Glomerular visceral epithelial cell (primary cell): ENCODE data around the gene APOBEC3B.
"Not testable (repeated sequence)": the region's sequence is repeated elsewhere in the genome, so short reads cannot be mapped to it uniquely, and the experiment has no call there.

Experiments
- DNase-seq: peaks from one replicate; pipeline ENCODE4 v3.0.0-alpha.2; 2016; ENCODE audit errors: extremely low spot score

The APOBEC3B gene

GRCh38 chr22:38967451-38968450 is 14.4 kb upstream of the APOBEC3B start:
- no peak for DNase-seq

- no peak for DNase-seq
These were observed 13.3 kb upstream of the APOBEC3B start for GRCh38 chr22:38968801-38969200.

- no peak for DNase-seq
These were observed 11.6 kb upstream of the APOBEC3B start for GRCh38 chr22:38970551-38970950.

GRCh38 chr22:38971202-38971601 is 10.9 kb upstream of the APOBEC3B start:
- DNase-seq: no peak

- no peak for DNase-seq
These were observed 10.4 kb upstream of the APOBEC3B start for GRCh38 chr22:38971791-38972190.

DNA sequence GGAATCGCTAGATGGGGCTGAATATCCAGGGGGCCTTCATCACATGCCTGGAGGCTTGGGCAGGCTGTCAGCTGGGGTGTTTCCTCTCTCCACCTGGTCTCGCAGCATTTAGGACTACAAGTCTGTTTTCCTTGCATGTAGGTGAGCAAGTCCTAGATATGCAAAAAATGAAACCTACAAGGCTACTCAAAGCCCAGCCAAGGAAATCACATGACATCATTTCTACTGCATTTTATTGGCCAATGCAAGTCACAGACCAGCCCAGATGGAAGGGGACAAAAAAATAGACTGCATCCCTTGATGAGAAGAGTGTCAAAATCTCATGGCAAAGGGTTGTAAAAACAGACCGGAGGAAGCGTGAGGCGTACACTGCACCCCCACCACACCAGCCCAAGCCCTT is 9.6 kb upstream of the APOBEC3B start:
- no peak for DNase-seq

DNA sequence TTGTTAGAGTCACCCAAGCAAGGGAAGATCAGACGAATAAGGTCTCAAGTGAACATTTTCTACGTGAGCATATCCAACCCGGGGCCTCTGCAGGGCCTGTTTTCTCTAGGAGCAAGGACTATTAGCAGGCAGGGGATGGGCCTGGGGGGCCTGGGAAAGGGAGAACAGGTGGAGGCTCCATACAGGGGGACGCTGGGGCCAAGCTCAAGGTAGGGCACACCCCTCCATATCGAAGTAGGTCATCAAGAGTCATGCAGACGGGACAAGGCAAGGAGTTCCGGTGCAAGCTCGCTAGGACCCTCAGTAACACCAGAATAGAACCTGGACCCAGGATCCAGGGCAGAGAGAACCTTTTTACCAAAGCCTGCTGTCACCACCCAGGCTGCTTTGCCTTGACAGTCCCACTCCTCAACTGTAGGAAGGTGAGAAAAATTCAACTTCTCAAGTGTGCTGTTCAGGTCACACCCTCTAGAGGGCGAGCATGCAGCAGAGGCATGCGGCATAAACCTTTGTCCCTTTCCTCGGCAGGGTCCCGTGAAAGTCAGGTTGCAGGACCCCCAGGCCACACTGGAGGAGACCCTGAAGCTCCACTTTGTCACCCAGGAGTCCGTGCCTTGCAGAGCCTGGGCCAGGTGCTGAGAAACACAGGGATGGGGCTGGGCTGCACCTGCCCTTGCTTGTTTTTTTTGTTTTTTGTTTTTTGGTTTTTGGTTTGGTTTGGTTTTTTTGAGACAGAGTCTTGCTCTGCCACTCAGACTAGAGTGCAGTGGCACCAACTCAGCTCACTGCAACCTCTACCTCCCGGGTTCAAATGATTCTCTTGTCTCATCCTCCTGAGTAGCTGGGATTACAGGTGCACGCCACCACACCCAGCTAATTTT is 8.6 kb upstream of the APOBEC3B start:
- DNase-seq: peak; percentile 17

DNA sequence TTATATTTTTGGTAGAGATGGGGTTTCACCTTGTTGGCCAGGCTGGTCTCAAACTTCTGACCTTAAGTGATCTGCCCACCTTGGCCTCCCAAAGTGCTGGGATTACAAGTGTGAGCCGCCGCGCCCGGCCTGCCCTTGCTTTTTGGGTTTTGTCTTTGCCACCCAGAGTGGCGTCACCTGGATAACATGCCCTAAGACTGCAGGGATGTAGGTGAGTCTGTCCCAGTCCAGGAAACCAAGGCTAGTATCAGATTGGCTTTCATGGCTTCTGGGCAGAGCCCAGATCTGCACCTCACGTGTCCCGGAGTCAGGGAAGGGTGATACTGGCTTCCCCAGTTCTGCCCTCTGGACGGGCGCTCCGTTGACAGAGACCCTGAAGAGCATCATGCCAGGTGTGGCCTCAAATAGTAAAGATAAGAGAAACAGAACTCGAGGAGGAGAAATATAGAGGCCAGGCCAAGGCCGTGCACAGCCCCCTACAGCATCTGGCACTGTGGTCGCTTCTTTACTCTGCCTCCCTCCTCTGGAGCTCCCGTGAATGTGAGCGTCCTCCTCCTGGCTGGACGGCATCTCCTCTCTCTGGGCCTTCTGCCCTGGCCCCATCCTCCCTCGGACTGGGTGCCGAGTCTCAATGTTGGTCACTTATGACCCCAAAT is 7.8 kb upstream of the APOBEC3B start:
- DNase-seq: no peak

DNA sequence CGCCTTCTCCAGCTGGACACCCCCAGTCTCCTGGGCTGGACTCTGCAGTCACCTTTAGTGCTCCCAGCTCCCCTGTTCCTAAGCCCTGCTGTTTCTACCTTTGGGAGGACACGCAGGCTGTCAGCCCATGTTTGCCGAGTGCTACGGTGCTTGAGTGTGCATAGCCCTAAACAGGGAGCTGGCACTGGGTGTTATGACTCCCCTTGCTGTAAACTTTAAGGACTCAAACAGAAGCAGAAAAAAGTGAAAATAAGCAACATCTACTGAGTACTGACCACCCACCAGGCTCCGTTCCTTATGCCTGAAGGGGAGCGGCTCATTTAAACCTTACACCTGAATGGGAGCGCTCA is 7.3 kb upstream of the APOBEC3B start:
- no peak for DNase-seq

DNA sequence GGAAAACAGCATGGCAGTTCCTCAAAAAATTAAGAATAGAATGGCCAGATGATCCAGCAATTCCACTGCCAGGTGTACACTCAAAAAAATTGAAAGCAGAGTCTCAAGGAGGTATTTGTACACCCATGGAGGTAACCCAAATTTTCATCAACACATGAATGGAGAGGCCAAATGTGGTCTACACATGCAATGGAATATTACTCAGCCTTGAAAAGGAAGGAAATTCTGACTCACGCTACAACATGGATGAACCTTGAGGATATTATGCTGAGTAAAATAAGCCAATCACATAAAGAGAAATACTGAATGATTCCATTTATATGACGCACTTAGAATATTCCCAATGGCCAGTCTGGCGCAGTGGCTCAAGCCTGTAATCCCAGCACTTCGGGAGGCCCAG is 4.9 kb upstream of the APOBEC3B start:
- DNase-seq: not testable (repeated sequence)

- DNase-seq: not testable (repeated sequence)
These were observed 1.6 kb upstream of the APOBEC3B start for GRCh38 chr22:38980587-38980986.

DNA sequence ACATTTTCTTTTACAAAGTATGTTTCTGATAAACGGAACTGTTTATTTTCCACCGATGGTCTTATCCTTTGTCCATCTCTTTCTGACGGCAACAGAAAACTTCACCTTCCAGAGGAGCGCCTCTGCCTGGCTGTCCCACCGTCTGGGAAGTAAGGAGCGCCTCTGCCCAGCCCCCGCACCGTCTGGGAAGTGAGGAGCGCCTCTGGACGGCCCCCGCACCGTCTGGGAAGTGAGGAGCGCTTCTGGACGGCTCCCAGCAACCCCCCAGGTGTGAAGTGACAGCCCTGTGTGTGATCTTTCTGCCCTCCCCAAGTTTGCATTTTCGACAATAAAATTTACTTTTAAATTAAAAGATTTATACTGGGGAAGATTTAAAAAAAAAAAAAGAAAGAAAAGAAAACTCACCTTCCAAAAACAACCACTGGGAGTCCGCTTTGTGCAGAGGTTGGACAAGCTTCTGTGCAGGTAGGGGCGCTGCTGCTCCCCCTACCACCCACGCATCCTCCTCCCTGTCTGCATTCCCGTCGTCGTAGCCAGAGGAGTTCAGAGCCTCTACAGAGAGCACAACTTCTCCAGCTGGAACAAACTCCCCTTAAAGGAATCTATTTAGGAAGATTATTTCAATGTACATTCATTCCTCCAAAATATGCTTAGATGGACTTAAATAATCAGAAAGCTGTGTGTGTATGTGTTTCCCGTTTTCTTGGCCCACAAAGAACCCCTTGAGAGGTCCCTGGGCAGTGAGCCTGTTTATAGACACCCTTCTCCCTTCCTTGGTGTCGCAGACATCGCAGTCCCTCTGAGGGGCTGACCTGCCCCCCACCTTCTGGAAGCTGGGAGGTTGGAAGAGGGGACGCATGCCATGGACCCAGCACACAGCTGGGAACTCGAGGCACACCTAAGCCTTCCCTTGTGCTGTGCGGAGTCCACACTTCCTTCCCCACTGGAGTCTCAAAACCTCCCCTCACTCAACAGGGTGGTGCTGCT is 849 bp upstream of the APOBEC3B start:
- DNase-seq: peak; percentile 43

DNA sequence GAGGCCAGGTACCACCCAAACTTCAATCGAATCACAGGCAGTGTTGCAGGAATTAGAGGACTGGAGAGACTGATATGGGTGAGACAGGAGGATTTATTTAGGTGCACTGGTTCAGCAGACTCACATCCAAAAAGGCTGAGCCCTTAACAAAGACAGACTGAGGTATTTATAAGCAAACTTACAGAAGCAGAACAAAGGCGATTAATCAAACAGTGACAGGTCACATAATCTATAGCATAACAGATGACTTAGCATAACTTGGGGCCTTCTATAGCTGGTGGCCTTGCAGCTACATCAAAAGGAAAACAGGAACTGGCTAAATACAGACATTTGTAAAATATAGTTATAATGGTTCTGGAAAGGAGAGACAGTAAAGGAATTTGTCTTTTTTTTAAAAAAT is 2.1 kb downstream of the APOBEC3B start:
- no peak for DNase-seq

DNA sequence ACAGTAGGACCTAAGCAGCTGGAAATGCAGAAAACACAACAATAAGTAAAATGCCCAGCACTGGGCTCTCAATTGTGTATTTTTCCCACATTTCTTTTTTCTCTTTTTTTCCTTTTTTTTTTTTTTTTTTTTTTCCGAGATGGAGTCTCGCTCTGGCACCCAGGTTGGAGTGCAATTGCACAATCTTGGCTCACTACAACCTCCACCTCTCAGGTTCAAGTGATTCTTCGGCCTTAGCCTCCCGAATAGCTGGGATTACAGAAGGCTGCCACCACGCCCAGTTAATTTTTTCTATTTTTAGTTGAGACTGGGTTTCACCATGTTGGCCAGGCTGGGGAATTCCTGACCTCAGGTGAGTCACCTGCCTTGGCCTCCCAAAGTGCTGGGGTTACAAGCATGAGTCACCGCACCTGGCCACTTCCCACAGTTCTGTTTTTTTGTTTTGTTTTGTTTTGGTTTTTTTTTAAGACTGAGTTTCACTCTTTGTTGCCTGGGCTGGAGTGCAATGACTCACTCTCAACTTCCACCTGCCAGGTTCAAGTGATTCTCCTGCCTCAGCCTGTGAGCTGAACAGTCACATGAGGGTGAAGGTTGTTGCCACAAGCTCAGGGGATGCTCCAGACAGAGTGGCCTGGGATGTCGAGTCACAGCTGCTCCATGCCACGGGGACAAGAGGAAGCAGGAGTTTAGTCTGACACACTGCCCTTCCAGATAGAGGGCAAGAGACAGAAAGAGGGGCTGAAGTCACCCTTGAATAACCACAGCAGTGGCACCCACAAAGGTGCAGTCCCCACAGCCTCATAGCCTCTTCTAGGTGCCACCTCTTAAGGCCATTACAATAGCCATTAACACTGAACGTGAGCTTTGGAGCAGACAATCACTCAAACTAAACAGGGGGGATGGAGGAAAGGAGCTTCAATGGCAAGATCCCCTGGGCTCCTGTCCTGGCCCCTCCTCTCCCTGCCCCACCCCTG is 2.9 kb downstream of the APOBEC3B start:
- DNase-seq: peak; percentile 89

DNA sequence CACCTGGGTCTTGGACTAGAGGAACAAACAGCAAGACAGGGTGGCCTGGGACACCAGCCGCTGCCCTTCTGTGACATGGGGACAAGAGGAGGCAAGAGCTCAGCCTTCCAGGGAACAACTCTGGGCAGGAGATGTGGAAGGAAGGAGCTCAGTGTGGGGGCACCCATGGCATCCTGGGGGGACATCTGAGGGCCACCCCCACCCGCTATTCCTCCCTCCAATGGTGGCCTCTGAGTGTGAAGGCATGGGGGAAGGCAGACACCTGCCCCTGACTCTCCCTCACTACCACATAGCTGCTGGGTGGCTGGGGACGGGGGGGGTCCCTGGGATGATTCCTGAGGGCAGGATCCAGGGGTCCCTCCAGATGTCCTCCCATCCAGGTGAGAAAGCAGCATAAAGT is 4.5 kb downstream of the APOBEC3B start:
- DNase-seq: no peak

- DNase-seq: no peak
These were observed 5.2 kb downstream of the APOBEC3B start for GRCh38 chr22:38987171-38987895.

DNA sequence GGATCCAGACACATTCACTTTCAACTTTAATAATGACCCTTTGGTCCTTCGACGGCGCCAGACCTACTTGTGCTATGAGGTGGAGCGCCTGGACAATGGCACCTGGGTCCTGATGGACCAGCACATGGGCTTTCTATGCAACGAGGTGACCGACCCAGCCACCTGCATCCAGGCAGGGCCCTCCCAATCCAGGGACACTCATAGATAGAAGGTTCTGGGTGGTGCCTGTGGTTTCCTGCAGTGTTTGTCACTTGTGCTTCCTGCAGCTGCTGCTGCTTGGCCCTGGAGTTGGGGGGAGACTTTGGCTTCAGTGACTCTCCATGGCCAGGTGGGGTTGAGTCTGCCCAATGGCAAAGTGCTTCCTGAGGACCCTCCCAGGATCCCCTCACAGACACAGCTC is 7.3 kb downstream of the APOBEC3B start:
- DNase-seq: no peak

DNA sequence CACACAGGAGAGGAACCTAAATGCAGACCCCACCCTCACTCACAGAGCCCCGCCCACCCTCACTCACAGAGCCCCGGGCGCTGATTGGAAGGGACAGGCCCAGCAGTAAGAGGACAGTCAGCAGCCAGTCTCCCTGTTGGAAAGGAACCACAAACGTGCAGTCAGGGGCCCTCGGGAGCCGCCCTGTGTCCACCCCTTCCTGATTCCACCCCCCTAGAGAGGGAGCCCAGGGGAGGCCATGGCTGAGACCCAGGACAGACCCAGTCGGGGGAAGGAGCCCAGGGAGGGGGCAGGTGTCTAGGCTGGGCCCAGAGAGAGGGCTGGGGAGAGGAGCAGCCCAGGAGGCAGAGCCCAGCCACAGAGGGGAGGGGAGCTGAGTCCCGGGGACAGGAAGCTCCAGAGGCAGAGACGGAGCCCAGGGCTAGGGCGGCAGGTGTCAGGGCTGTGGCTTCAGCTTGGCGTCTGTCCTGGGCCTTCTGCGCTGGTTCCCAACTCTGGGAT is 10.8 kb downstream of the APOBEC3B start:
- not testable (repeated sequence) for DNase-seq

DNA sequence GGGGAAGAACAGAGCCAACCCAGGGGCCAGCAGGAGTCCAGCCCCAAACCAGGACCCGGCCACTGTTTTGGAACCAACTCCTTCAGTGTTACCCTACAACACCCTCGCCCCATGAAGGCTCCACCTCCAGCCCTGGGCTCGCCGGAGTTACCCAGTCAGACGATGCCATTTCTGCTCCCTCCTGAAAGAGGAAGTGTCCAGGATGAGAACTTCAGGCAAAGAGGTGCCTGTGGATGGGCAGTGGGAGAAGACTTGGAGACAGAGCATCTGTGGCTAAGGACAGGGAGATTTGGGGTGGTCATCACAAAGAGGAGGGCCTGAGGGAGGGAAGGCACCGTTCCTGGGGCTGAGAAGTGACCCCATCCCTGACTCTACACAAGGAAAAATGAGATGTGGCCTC is 14.0 kb downstream of the APOBEC3B start:
- DNase-seq: no peak
